Activated gamma-delta T cell (primary cell): ENCODE measurements around the gene ANKDD1A.

Source experiments
- DNase-seq: peaks from one replicate; lab custom pipeline; 2025; lab: John Stamatoyannopoulos, UW
- total RNA-seq, 2 donors: gene quantifications; one replicate each; lab custom pipeline; 2026; lab: John Stamatoyannopoulos, UW

ANKDD1A gene
- 1.6 to 10.4 reads per million in 2 donors for total RNA-seq

GRCh38 chr15:64911311-64912186 is at the start of gene ANKDD1A:
ANKDD1A (plus strand) TSS chr15:64911902; CDS start chr15:64911931, 29 bp downstream.
- peak; percentile 15 for DNase-seq

GRCh38 chr15:64861960-64862359 is 49.7 kb upstream of the ANKDD1A start:
- DNase-seq = no peak

GRCh38 chr15:64862408-64862807 is 49.3 kb upstream of the ANKDD1A start:
- no peak for DNase-seq

- DNase-seq = no peak
These were observed 47.6 kb upstream of the ANKDD1A start for GRCh38 chr15:64864068-64864467.

GRCh38 chr15:64865126-64865997 is 46.3 kb upstream of the ANKDD1A start:
- no peak for DNase-seq

GRCh38 chr15:64865998-64866520 is 45.6 kb upstream of the ANKDD1A start:
- no peak for DNase-seq

GRCh38 chr15:64869501-64869900 is 42.2 kb upstream of the ANKDD1A start:
- DNase-seq = no peak

- DNase-seq = no peak
These were observed 41.3 kb upstream of the ANKDD1A start for GRCh38 chr15:64870353-64870752.

- DNase-seq = no peak
These were observed 36.0 kb upstream of the ANKDD1A start for GRCh38 chr15:64875641-64876223.

- DNase-seq = no peak
These were observed 34.3 kb upstream of the ANKDD1A start for GRCh38 chr15:64877435-64877834.

- DNase-seq = no peak
These were observed 33.0 kb upstream of the ANKDD1A start for GRCh38 chr15:64878705-64879104.

GRCh38 chr15:64883100-64883581 is 28.6 kb upstream of the ANKDD1A start:
- DNase-seq = no peak

GRCh38 chr15:64883997-64884511 is 27.6 kb upstream of the ANKDD1A start:
- peak; percentile 44 for DNase-seq

GRCh38 chr15:64884679-64885078 is 27.0 kb upstream of the ANKDD1A start:
- no peak for DNase-seq

- no peak for DNase-seq
These were observed 23.4 kb upstream of the ANKDD1A start for GRCh38 chr15:64888336-64888735.

GRCh38 chr15:64891561-64891960 is 20.1 kb upstream of the ANKDD1A start:
- DNase-seq = no peak

- DNase-seq = no peak
These were observed 18.8 kb upstream of the ANKDD1A start for GRCh38 chr15:64892847-64893403.

- peak; percentile 74 for DNase-seq
These were observed 18.0 kb upstream of the ANKDD1A start for GRCh38 chr15:64893481-64894394.

- DNase-seq = peak; percentile 54
These were observed 17.2 kb upstream of the ANKDD1A start for GRCh38 chr15:64894395-64895056.
